Left cardiac atrium (tissue), 4 donors: ENCODE results near the gene IFNLR1. TPM values are rescaled to one million over a fixed set of nuclear protein-coding genes. Genes with fewer than 3 reads are reported as not detected.

Source experiments
- ATAC-seq, 2 donors: fragments of 200-7000 bp; cut with Tn5 transposase; one replicate each; pipeline ENCODE4 v1.9.1; 2020; ENCODE audit warnings: mild to moderate bottlenecking in 2 of 2, moderate library complexity in 2 of 2
- DNase-seq: peaks from one replicate; pipeline ENCODE4 v3.0.0-alpha.2; 2020
- intact Hi-C, 2 donors: fragments of 100-400 bp; cut with DNase I; formaldehyde crosslinking; loops; one replicate each; pipeline versions ENCODE4 v1.14.1 to v1.15.1; 2022 to 2023
- total RNA-seq, 2 donors: library from RNA; stranded (reverse); fragmentation: NEBNext Ultra II Directional; extraction: Animal tissue kit (Norgen Biotek cat#: 25700); gene quantifications; one replicate each; pipeline ENCODE4 v1.2.1, GENCODE V29; 2021
- donor health status: DM: no; HTN: yes; CAD: no.
- donor health status: DM: no; HTN: yes; CAD: no; lungs with severe emphysema.
- donor health status: DM: yes; HTN: yes; CAD: no.
- donor health status: Dilated cardiomyopathy.

The IFNLR1 gene
- total RNA-seq, 2 donors from 2014 or later: 4.0 to 5.9 TPM

GRCh38 chr1:24206516-24207394 lies 19.7 kb upstream of the IFNLR1 start:
- intact Hi-C loops: no loop called here
- DNase-seq (no peak), ATAC-seq (no peak)

- DNase-seq (no peak), ATAC-seq (no peak)
- intact Hi-C loops: no loop called here
Observed at GRCh38 chr1:24206083-24206464, 19.0 kb upstream of the IFNLR1 start.

GRCh38 chr1:24205345-24206082 lies 18.4 kb upstream of the IFNLR1 start:
- DNase-seq (no peak), ATAC-seq (no peak)
- intact Hi-C loops: no loop called here

- intact Hi-C loops: no loop called here
- no peak for ATAC-seq
- DNase-seq: no peak
Observed at GRCh38 chr1:24204116-24204515, 17.0 kb upstream of the IFNLR1 start.

GRCh38 chr1:24203404-24203803 lies 16.3 kb upstream of the IFNLR1 start:
- ATAC-seq (no peak), DNase-seq (no peak)
- intact Hi-C loops: loop anchor here in 1 of 2 donors (2.0 kb wide), 1 partner anchor 189 kb away; no protein-coding TSS in a partner anchor

GRCh38 chr1:24202987-24203386 lies 15.9 kb upstream of the IFNLR1 start:
- ATAC-seq (peak in 1 of 2 donors; percentile 42), DNase-seq (no peak)
- intact Hi-C loops: loop anchor here in 1 of 2 donors (2.0 kb wide), 1 partner anchor 190 kb away; no protein-coding TSS in a partner anchor

- no peak for DNase-seq
- ATAC-seq: peak in 1 of 2 donors; percentile 2
- intact Hi-C loops: loop anchor here in 1 of 2 donors (2.0 kb wide), 1 partner anchor 190 kb away; no protein-coding TSS in a partner anchor
Observed at GRCh38 chr1:24202556-24202955, 15.5 kb upstream of the IFNLR1 start.

GRCh38 chr1:24201941-24202440 lies 14.9 kb upstream of the IFNLR1 start:
- intact Hi-C loops: loop anchor here in 1 of 2 donors (2.0 kb wide), 1 partner anchor 191 kb away; no protein-coding TSS in a partner anchor
- DNase-seq: peak; percentile 83
- ATAC-seq: peak; percentile 82 to 91

GRCh38 chr1:24199291-24199900 lies 12.3 kb upstream of the IFNLR1 start:
- DNase-seq (peak; percentile 62), ATAC-seq (peak; percentile 44 to 73)
- intact Hi-C loops: loop anchor here in 1 of 2 donors (1.0 to 5.0 kb wide), 2 partner anchors 193 to 438 kb away; no protein-coding TSS in a partner anchor

GRCh38 chr1:24198766-24199165 lies 11.7 kb upstream of the IFNLR1 start:
- no peak for ATAC-seq
- intact Hi-C loops: loop anchor here in 1 of 2 donors (1.0 to 5.0 kb wide), 2 partner anchors 194 to 439 kb away; no protein-coding TSS in a partner anchor
- DNase-seq: no peak

GRCh38 chr1:24195874-24196273 lies 8.8 kb upstream of the IFNLR1 start:
- ATAC-seq (no peak), DNase-seq (no peak)
- intact Hi-C loops: loop anchor here in 1 of 2 donors (5.0 kb wide), 1 partner anchor 441 kb away; no protein-coding TSS in a partner anchor

- no peak for ATAC-seq
- no peak for DNase-seq
- intact Hi-C loops: loop anchor here in 1 of 2 donors (5.0 kb wide), 1 partner anchor 442 kb away; no protein-coding TSS in a partner anchor
Observed at GRCh38 chr1:24195136-24195535, 8.0 kb upstream of the IFNLR1 start.

GRCh38 chr1:24193046-24193445 lies 6.0 kb upstream of the IFNLR1 start:
- intact Hi-C loops: no loop called here
- ATAC-seq (peak in 1 of 2 donors; percentile 17), DNase-seq (no peak)

GRCh38 chr1:24191860-24192259 lies 4.8 kb upstream of the IFNLR1 start:
- intact Hi-C loops: no loop called here
- no peak for DNase-seq
- ATAC-seq: peak in 1 of 2 donors; percentile 47

- intact Hi-C loops: no loop called here
- DNase-seq: no peak
- no peak for ATAC-seq
Observed at GRCh38 chr1:24190983-24191461, 3.9 kb upstream of the IFNLR1 start.

- ATAC-seq: no peak
- no peak for DNase-seq
- intact Hi-C loops: loop anchor here in 1 of 2 donors (10.0 kb wide), 1 partner anchor 115 kb away; no protein-coding TSS in a partner anchor
Observed at GRCh38 chr1:24189528-24189927, 2.4 kb upstream of the IFNLR1 start.

GRCh38 chr1:24186711-24186992 lies 437 bp downstream of the IFNLR1 start:
- ATAC-seq (peak in 1 of 2 donors; percentile 24), DNase-seq (no peak)
- intact Hi-C loops: loop anchor here in 1 of 2 donors (10.0 kb wide), 1 partner anchor 112 kb away; no protein-coding TSS in a partner anchor

GRCh38 chr1:24186031-24186710 lies 918 bp downstream of the IFNLR1 start:
- DNase-seq (no peak), ATAC-seq (no peak)
- intact Hi-C loops: loop anchor here in 1 of 2 donors (10.0 kb wide), 1 partner anchor 111 kb away; no protein-coding TSS in a partner anchor
